UCSD-AML1 (cell line): ENCODE data around the gene SIK3.
"Not testable (repeated sequence)": the region's sequence is repeated elsewhere in the genome, so short reads cannot be mapped to it uniquely, and the experiment has no call there.

Experiments
- DNase-seq: peaks from one replicate; lab custom pipeline; 2025; ENCODE audit not compliant: unreplicated experiment; lab: John Stamatoyannopoulos, UW

Gene SIK3

DNA sequence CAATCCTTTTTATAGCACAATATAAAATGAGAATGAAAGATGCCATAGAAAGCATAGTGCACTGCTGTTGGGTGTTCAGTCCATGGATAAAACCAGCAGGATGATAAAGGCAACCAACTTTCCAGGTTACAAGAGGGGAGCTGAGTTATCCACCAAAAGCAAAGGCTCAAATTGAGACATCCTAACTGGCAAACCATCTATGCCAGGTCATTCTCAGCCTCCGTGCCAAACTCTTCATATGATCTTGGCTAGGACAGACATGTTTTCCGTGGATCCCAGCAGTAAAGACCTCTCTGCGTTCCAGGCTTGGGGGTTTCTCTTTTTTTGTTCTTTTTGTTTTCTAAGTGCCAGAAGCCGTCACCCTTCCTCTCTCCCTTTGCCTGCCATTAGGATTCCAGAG, 253.5 kb downstream of the SIK3 start:
- DNase-seq: no peak

DNA sequence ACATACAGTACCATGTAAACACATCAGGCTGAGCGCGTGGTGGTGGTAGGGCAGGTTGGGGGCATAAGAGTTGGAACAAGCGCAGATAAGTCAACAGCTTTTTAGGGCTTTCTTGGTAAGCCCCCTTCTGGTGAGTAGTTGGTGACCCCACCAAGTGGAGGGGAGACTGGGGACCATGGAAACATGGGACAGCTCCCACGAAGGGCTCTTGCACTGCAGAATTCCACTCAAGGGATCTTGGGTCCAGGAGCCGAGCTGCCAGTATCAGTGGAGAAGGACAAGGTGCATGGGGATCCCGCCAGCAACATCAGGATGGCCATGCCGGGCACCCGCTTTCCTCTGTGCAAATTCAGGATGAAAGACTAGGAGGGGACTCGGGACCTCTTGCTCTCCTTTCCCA, 254.6 kb downstream of the SIK3 start:
- no peak for DNase-seq

DNA sequence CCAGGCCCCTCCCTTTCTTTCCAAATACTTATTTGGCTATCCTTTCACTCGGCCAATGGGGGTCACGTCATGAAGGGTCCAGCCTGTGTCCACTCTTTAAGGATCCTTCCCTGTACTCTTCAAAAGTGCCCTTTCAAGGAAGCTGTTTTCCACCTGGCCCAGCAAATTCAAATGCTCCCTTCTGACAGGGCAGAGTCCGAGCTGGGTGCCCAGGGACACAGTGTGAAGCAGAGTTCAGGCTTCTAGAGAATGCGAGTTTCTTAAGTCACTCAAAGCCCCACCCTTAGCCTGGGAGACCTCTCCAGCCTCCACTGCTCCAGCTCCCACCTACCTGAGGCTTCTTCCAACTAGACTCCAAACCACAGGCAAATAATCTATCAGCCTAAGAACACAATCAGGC, 255.3 kb downstream of the SIK3 start:
- no peak for DNase-seq

DNA sequence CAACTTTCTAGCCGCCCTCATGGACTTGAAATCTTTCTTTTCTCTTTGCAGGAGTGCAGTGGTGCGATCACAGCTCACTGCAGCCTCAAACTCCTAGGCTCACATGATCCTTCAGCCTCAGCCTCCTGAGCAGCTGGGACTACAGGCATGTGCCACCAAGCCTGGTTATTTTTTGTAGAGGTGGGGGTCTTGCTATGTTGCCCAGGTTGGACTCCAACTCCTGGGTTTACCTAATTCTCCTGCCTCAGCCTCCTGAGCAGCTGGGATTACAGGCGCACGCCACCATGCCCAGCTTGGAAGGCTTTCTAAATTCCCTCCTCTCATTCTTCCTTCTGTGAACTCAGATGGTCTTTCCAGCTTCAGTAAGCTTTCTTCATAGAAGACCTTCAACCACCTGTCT, 256.1 kb downstream of the SIK3 start:
- no peak for DNase-seq

DNA sequence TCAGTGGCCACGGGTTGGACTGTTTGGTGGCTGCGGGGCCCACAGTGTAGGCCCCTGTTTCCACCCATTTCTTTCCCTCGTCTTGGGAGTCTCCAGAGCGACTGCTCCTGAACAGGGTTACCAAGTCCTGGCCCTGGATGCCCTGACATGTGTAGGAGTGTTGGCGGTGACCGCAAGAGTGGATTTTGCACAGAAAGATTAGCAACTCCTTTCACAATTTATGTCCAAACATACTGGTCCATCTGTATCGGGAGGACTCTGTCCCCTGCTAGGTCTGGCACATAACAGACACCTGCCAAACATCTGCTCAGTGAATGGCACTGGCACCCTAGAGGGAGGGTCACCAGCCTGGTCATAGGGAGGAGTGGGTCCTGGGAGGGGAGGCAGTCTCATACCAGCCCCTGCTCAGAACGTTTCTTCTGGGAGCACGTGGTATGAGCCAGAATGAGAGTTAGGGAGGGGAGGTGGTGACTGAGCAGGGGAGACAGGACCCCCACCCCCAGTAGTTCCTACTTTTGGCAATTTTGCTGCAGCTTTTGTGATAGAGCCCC, 257.4 kb downstream of the SIK3 start:
- no peak for DNase-seq

DNA sequence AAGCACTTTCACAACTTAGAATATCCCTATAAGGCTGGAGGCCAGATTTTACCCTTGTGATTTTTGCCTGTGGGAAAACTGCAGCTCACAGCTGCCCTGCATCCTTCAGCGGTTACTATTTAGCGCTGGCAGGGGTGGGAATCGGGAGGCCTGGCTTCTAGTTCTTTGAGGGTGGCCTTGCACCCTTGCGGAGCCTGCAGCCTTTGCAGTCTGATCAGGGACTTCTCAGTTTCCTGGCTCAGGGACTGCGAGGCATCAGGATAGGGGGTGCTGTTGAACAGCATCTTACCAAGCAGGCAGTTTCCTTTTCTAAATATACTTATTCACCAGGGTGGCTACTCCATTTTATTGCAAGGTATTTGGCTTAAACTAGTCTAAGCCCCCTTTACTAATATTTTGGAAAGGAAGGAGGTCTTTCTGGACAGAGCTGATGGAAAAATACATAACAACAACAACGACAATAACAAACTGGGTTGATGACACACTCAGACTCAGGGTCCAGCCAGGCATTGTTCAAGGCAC, 257.9 kb downstream of the SIK3 start:
- DNase-seq: no peak

DNA sequence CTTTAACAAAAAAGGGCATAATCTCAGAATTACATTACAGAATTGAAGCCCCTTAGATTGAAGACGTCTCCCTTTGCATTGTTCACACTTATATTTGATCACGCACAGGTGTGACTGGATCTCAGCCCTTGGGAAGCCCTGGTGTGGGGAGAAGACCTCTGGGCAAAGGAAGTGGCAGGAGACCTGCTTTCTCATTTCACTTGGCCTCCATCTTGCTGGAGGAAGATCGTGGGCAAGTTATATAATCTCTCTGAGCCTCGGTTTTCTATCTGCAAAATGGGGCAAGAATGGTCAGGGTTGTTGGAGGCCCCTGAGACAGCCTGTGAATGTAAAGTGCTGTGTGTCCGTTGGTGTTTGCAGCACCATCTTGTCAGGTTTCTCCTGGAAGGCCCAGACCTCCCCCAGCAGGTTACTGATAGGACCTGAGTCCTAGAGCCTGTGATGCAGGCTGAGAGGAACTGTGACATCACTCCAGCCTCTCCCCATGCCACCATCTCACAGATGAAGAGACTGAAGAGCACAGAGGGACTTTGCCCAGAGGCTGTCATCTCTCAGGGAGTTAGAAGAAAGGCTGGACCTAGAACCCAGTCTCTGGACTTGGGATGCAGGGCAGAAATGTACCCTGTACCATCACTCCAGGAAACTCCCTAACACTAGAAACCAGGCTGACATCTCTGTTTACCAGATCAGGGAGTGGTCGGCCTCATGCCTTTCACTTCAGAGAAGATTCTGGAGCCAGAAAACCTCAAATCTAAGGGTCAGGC, 259.7 kb downstream of the SIK3 start:
- DNase-seq: no peak

DNA sequence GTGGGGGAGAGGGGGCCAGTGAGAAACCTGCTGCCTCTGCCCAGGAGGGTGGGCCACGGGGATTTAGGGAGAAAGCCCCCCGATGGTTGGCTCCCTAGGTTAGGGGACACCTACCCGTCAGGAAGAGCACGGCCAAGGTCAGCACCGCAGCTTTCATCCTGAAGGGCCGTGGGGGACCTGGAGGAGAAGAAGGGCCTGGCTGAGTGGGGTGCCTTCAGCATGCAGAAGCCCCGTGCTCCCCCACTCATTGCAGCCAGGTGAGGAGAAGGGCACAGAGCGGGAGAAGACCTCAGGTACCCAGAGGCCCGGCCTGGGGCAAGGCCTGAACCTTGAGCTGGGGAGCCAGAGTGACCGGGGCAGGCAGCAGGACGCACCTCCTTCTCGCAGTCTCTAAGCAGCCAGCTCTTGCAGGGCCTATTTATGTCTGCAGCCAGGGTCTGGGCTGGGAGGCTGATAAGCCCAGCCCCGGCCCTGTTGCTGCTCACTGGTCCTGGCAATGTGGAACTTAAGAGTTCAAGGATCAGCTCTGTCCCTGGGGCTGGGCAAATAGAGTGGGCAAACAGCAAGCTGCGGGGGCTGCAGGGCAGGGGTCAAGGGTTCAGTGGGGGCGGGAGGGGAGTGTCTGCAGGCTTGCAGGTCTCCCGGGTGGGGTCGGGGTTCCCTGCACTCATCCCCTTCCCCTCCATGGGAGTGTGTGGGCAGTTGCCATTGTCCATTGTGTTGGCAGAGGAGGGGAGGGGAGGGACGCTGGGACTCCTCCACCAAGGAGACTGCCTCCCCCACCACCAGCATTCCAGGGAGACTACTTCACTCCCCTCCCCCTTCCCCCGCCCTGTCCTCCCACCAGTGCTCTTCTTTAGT, 260.8 kb downstream of the SIK3 start, which contains the start of gene APOA1:
TSS of gene APOA1 (minus strand) at position 392 of the 861 bp plus-strand sequence. CDS start at position 157, 235 bp downstream.
- DNase-seq: no peak

DNA sequence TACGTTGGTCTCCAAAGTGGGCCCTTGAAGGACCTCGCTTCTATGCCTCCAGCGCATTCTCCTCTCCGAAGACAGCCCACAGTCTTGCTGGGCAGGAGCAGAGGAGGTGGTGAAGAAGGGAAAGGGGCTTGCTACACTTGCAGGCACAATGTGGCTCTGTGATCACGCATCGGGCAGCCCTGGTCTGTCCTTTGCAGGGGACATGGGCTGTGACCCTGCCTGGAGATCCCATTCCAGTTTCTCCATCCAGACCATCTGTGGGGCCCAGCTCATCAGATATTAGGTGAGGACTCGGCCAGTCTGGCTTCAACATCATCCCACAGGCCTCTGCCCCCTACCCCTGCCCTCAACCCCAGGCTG, 261.6 kb downstream of the SIK3 start:
- DNase-seq: no peak

DNA sequence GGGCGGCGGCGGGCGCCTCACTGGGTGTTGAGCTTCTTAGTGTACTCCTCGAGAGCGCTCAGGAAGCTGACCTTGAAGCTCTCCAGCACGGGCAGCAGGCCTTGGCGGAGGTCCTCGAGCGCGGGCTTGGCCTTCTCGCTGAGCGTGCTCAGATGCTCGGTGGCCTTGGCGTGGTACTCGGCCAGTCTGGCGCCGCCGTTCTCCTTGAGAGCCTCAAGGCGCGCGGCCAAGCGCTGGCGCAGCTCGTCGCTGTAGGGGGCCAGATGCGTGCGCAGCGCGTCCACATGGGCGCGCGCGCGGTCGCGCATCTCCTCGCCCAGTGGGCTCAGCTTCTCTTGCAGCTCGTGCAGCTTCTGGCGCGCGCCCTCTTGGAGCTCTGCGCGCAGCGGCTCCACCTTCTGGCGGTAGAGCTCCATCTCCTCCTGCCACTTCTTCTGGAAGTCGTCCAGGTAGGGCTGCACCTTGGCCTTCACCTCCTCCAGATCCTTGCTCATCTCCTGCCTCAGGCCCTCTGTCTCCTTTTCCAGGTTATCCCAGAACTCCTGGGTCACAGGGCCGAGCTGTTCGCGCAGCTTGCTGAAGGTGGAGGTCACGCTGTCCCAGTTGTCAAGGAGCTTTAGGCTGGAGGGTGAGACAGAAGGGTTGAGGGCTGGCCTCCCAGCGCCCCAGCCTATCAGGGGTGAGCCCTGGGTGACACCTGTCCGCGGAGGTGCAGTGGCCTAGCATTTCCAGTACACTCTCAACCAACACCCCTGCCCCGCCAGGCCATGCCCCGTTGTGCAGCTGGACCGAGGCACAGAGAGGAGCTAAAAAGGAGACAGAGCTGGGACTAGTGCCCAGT, 262.2 kb downstream of the SIK3 start:
- DNase-seq: peak; percentile 86

DNA sequence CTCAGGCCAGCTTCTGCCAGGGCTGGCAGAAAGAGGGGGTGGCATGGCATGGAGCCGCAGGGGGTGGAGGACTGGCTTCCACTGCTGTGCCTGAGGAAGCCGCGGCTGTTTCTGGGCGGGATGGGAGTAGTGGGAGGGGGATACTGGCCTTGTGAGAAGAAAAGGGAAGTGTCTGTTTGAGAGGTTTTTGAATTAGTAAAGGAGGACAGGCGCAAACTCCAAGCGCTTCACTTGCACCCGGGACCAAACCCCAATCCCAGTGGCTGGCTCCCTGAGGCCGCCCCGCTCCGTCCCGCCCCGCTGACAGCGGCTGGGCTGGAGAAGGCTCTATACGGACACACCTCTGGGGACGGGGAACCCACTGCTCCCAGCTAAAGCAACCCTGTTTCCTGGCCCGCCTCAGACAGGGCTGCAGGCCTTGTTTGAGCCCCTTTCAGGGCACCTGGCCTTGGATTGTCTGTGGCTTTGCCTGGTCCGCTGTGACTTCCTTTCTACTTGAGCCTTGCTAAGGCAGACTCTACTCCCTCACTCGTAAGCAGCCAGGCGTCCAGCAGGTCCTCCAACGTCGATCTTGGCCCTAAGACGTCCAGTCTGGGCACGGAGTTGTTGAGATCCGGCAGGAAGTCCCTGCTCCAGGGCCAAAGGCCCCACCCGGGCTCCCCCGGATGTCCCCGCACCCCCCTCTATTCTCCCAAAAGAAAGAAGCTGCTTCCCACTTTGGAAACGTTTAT, 263.0 kb downstream of the SIK3 start:
- peak; percentile 74 for DNase-seq

DNA sequence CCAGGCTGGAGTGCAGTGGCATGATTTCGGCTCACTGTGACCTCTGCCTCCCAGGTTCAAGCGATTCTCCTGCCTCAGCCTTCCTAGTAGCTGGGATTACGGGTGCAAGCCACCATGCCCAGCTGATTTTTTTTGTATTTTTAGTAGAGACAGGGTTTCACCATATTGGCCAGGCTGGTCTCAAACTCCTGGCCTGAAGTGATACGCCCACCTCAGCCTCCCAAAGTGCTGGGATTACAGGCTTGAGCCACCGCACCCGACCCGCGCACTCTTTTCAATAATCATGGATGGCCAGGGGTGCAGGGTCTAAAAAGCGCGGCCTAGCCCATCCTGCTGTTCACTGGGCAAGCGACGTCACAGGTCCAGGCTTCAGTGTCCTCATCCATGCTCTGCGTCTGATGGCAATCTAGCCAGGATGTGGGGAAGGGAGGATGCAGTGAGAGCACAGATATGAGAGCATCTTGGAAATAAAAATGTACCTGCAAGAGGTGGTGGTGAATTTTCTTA, 263.6 kb downstream of the SIK3 start:
- not testable (repeated sequence) for DNase-seq

DNA sequence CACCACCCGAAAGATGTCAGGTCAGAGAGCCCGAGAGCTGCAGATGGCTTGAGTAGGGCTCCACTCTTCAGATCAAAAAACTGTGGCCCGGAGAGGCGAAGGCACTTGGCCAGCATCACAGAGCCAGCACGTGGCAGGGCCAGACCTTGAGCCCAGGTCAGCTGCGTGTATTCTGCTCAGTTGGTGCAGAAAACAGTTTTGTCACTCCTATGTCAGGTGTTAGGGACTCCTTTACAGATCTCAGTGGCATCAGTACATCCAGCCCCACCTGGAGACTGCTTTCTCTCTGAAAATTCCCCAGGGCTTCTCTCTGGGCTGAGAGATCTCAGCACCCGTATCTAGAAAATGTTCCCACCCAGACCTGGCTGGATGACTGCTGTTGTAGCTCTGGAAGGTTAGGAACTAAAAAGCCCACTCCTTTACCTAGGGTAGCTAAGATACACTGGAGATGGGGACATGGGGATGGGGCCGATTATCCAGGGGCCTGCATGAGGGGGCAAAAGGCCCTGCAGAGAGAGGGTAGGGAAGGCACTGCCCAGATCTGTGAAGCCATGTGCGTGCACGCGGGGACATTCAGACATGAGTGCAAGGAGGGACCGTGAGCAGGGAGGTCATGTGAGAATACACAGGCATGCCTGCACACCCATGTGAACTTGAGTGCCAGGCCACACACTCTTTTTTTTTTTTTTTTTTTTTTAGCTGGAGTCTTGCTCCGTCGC, 264.3 kb downstream of the SIK3 start:
- DNase-seq: no peak

DNA sequence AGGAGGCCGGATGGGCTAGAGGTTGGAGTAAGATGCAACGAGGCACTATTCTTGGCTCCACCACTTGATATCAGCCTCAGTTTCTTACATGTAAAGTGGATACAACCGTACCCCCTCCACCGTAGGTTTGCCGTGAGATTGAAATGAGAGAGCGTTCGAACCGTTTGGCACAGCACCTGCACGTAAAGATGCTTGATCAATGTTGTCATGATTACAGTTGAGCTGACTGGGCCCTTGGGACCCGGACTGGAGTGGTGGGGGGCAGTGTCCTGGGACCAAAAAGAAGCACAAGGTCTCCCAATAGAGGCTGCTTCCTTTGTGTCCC, 264.8 kb downstream of the SIK3 start:
- no peak for DNase-seq

DNA sequence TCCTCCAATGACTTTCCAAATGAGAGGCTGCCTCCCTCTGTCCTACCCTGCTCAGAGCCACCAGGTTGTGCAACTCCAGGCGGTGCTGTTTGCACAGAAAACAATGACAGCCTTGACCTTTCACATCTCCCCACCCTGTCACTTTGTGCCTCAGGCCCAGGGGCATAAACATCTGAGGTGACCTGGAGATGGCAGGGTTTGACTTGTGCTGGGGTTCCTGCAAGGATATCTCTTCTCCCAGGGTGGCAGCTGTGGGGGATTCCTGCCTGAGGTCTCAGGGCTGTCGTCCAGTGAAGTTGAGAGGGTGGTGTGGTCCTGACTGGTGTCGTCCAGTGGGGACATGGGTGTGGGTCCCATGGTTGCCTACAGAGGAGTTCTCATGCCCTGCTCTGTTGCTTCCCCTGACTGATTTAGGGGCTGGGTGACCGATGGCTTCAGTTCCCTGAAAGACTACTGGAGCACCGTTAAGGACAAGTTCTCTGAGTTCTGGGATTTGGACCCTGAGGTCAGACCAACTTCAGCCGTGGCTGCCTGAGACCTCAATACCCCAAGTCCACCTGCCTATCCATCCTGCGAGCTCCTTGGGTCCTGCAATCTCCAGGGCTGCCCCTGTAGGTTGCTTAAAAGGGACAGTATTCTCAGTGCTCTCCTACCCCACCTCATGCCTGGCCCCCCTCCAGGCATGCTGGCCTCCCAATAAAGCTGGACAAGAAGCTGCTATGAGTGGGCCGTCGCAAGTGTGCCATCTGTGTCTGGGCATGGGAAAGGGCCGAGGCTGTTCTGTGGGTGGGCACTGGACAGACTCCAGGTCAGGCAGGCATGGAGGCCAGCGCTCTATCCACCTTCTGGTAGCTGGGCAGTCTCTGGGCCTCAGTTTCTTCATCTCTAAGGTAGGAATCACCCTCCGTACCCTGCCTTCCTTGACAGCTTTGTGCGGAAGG, 265.6 kb downstream of the SIK3 start:
- no peak for DNase-seq

DNA sequence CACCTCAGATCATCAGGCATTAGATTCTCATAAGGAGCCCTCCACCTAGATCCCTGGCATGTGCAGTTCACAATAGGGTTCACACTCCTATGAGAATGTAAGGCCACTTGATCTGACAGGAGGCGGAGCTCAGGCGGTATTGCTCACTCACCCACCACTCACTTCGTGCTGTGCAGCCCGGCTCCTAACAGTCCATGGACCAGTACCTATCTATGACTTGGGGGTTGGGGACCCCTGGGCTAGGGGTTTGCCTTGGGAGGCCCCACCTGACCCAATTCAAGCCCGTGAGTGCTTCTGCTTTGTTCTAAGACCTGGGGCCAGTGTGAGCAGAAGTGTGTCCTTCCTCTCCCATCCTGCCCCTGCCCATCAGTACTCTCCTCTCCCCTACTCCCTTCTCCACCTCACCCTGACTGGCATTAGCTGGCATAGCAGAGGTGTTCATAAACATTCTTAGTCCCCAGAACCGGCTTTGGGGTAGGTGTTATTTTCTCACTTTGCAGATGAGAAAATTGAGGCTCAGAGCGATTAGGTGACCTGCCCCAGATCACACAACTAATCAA, 266.4 kb downstream of the SIK3 start:
- no peak for DNase-seq

DNA sequence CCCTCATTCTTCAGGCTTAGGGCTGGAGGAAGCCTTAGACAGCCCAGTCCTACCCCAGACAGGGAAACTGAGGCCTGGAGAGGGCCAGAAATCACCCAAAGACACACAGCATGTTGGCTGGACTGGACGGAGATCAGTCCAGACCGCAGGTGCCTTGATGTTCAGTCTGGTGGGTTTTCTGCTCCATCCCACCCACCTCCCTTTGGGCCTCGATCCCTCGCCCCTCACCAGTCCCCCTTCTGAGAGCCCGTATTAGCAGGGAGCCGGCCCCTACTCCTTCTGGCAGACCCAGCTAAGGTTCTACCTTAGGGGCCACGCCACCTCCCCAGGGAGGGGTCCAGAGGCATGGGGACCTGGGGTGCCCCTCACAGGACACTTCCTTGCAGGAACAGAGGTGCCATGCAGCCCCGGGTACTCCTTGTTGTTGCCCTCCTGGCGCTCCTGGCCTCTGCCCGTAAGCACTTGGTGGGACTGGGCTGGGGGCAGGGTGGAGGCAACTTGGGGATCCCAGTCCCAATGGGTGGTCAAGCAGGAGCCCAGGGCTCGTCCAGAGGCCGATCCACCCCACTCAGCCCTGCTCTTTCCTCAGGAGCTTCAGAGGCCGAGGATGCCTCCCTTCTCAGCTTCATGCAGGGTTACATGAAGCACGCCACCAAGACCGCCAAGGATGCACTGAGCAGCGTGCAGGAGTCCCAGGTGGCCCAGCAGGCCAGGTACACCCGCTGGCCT, 267.9 kb downstream of the SIK3 start:
- no peak for DNase-seq
